ENCODE results near the gene RTF2. TPM values are rescaled to one million over a fixed set of nuclear protein-coding genes. Genes with fewer than 3 reads are reported as not detected.

Gene RTF2
- 122 and 131 TPM in 2 replicates for total RNA-seq (2014; rRNA removed; shearing (Covaris generic))

- DNase-seq (ENCODE audit: low spot score), result peak; percentile 87
Measured at GRCh38 chr20:56468316-56469076, at the start of gene RTF2. TSS of gene RTF2 (plus strand) at chr20:56468627. CDS start at chr20:56468698, 71 bp downstream.

- no peak for DNase-seq (ENCODE audit: low spot score)
Measured at GRCh38 chr20:56420028-56420427, 48.4 kb upstream of the RTF2 start.

GRCh38 chr20:56420940-56421688 lies 47.3 kb upstream of the RTF2 start:
- DNase-seq (ENCODE audit: low spot score), result no peak

GRCh38 chr20:56422076-56422823 lies 46.2 kb upstream of the RTF2 start:
- DNase-seq (ENCODE audit: low spot score), result peak; percentile 82

GRCh38 chr20:56422824-56423189 lies 45.6 kb upstream of the RTF2 start:
- DNase-seq (ENCODE audit: low spot score), result peak; percentile 10

GRCh38 chr20:56423211-56423610 lies 45.2 kb upstream of the RTF2 start:
- no peak for DNase-seq (ENCODE audit: low spot score)

- DNase-seq (ENCODE audit: low spot score), result no peak
Measured at GRCh38 chr20:56423886-56424285, 44.5 kb upstream of the RTF2 start.

- no peak for DNase-seq (ENCODE audit: low spot score)
Measured at GRCh38 chr20:56424931-56425330, 43.5 kb upstream of the RTF2 start.

GRCh38 chr20:56426026-56426425 lies 42.4 kb upstream of the RTF2 start:
- no peak for DNase-seq (ENCODE audit: low spot score)

- no peak for DNase-seq (ENCODE audit: low spot score)
Measured at GRCh38 chr20:56426926-56427325, 41.5 kb upstream of the RTF2 start.

GRCh38 chr20:56427797-56428196 lies 40.6 kb upstream of the RTF2 start:
- DNase-seq (ENCODE audit: low spot score), result no peak

- DNase-seq (ENCODE audit: low spot score), result no peak
Measured at GRCh38 chr20:56428410-56428809, 40.0 kb upstream of the RTF2 start.

GRCh38 chr20:56428881-56429280 lies 39.5 kb upstream of the RTF2 start:
- no peak for DNase-seq (ENCODE audit: low spot score)

GRCh38 chr20:56429502-56429901 lies 38.9 kb upstream of the RTF2 start:
- peak; percentile 36 for DNase-seq (ENCODE audit: low spot score)

GRCh38 chr20:56429941-56430340 lies 38.5 kb upstream of the RTF2 start:
- DNase-seq (ENCODE audit: low spot score), result no peak

- no peak for DNase-seq (ENCODE audit: low spot score)
Measured at GRCh38 chr20:56430461-56430860, 38.0 kb upstream of the RTF2 start.

- no peak for DNase-seq (ENCODE audit: low spot score)
Measured at GRCh38 chr20:56430957-56431356, 37.5 kb upstream of the RTF2 start.

GRCh38 chr20:56431471-56431870 lies 37.0 kb upstream of the RTF2 start:
- no peak for DNase-seq (ENCODE audit: low spot score)

- no peak for DNase-seq (ENCODE audit: low spot score)
Measured at GRCh38 chr20:56433221-56433879, 35.1 kb upstream of the RTF2 start.

GRCh38 chr20:56433880-56434255 lies 34.6 kb upstream of the RTF2 start:
- DNase-seq (ENCODE audit: low spot score), result no peak

- DNase-seq (ENCODE audit: low spot score), result no peak
Measured at GRCh38 chr20:56437196-56437960, 31.0 kb upstream of the RTF2 start.
